Hypothalamus (tissue), 51 donors: ENCODE data around the gene PTGER1.
"Not testable (repeated sequence)": the region's sequence is repeated elsewhere in the genome, so short reads cannot be mapped to it uniquely, and the experiment has no call there.

Source experiments
- DNase-seq, 51 donors: peaks; one replicate each; lab custom pipeline; 2025; lab: John Stamatoyannopoulos, UW

Gene PTGER1

DNA sequence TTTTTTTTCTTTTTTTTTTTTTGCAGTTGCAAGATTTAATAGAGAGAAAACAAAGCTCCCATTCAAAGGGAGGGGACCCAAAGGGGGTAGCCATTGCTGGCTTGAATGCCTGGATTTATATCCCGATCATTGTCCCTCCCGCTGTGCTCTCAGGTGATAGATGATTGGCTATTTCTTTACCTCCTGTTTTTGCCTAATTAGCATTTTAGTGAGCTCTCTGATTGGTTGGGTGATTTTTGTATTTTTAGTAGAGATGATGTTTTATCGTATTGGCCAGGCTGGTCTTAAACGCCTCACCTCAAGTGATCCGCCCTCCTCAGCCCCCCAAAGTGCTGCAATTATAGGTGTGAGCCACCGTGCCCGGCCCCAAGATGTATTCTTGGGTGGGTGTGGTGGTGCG, 29.4 kb upstream of the PTGER1 start:
- DNase-seq, result not testable (repeated sequence)

DNA sequence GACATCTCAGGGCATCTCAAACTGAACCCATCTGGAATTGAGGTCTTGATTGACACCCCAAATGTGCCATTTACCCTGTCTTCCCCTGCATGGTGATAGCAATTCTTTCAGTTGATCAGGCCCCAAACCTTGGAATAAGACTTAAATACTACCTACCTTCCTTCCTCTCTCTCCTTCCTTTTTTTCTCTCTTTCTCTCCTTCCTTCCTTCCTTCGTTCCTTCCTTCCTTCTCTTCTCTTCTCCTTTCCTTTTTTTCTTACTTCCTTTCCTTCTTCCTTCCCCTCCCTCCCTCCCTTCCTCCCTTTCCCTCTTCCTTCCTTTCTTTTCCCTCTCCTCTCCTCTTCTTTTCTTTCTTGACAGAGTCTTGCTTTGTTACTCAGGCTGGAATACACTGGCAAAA, 28.1 kb upstream of the PTGER1 start:
- DNase-seq, result no peak

DNA sequence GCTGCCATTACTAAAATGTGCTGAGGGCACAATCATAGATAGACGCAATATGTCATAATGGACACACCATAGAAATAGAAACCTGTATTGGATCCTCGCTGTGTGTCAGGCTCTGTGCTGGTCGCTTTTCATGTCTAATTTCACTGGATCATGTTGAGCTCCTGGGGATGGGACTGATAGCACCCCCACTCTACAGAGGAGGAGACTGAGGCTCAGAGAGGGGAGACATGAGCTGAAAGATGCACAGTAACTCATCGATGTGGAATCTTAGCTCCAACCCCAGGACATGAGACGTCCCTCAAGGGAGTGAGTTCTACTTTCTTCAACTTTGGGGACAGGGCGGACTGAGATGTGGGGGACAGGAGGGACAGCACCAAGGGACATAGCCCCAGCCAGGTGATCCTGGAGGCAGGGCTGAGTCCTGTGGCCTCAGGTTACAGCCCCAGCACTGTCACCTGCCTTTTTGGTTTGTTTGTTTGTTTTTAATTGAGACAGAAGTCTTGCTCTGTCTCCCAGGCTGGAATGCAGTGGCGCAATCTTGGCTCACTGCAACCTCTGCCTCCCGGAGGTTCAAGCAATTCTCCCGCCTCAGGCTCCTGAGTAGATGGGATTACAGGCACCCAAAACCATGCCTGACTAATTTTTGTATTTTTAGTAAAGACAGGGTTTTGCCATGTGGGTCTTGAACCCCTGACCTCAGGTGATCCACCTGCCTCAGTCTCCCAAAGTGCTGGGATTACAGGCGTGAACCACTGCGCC, 27.4 kb upstream of the PTGER1 start:
- no peak for DNase-seq

DNA sequence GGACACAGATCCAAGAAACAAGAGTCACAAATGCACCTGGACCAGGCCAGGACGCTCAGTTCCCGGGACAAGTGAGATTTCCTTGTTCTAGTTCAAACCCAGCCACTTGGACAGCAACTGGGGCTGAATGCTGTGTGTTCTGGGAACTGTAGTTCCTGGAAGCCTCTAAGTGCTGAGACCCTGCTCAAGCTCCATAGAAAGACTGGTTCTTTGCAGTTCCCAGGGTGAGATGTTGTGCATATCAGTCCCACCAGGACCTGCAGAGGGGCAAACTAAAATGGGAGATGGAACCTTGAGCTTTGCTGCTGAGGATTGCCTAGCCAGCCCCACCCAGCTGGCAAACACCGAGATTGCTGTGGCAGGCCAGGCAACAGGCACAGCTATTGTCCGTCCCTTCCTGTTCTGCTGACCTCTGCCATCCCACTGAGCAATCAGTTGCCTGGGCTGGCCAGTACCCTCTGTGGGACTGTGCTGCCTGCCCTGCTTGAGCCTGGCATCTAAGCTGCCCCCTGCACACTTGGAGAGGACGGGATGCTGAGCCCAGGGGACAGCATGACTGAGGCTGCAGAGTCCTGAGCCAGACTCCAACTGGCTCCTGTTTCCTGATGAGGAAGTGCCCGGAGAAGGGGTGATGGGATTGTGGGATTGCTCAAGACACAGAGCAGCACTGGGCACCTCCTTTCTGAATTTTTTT, 22.2 kb upstream of the PTGER1 start:
- DNase-seq, result peak in 42 of 51 donors; percentile 17 to 83 (median 51)

DNA sequence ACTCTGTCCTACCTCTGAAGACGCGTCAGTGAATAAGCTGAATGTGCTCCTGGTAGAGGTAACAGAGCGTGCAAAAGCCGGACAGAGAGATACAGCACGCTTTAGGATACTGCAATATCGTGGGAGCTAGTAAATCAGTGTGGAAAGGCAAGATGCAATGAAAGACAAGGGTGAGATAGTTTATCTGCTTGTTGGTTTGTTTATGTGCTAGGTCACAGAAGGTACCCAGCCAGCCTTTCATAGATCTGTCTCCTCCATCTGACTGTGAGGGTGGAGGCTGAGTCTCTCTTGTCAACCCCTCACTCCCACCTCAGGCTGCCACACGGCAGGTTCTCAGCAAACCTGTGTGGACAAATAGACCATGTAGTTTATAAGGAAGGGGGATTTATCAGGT, 21.7 kb upstream of the PTGER1 start:
- DNase-seq, result no peak

DNA sequence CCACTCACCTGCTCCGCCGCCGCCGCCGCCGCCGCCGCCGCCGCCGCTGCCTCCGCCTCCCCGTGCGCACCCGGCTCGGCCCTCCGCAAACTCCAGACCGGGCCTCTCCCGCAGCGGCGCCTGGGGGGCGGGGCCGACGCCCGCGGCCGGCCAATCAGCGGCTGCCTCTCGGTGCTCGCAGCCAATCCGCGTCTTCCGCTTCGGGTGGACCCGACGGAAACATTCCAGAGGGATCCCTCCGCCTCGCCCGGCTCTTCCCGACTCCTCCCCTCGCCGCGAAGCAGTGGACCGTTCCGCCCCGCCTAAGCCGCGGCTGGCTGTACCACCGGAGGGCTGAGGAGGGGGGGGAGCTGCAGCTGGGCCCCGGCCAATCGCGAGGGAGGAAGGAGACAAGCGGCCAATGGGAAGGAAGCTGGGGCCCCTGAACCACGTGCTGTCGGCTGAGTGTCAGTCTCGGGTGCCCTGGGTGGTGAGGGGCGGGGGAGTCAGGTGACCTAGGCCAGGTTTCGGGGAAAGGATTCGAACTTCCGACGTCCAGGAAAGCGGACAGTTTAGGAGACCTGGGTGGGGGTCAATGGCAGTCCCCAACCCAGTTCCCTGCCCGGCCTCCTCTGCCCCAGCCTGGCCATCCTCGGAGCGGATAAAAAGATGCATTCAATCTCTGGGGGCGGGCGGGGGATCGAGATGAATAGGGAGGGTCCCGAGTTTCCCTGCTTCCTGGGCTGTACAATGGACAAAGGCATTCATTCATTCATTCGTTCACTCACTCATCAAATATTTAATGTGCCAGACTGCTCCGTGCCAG, 21.1 kb upstream of the PTGER1 start, which contains the start of gene GIPC1:
GIPC1 (minus strand) TSS at position 99 of the 805 bp plus-strand sequence. CDS start 13,151 bp downstream, outside the sequence.
- peak; percentile 88 to 99 (median 97) for DNase-seq

DNA sequence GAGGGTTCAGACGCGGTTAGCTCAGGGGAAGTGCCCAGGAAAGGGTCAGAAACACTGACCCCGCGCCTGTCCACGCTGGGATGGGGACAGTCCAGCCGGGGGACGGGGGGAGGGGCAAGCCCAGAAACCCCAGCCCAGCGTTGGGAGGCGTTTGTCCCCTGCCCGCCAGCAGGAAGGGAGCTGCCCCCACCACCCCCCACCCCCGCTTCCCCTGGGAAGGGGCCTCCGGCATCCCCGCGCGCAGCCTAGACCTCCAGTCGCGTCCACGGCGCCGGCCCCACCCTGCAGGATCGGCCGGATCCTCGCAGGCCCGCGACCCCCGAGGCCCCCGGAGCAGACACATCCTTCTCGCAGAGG, 20.5 kb upstream of the PTGER1 start:
- no peak for DNase-seq

DNA sequence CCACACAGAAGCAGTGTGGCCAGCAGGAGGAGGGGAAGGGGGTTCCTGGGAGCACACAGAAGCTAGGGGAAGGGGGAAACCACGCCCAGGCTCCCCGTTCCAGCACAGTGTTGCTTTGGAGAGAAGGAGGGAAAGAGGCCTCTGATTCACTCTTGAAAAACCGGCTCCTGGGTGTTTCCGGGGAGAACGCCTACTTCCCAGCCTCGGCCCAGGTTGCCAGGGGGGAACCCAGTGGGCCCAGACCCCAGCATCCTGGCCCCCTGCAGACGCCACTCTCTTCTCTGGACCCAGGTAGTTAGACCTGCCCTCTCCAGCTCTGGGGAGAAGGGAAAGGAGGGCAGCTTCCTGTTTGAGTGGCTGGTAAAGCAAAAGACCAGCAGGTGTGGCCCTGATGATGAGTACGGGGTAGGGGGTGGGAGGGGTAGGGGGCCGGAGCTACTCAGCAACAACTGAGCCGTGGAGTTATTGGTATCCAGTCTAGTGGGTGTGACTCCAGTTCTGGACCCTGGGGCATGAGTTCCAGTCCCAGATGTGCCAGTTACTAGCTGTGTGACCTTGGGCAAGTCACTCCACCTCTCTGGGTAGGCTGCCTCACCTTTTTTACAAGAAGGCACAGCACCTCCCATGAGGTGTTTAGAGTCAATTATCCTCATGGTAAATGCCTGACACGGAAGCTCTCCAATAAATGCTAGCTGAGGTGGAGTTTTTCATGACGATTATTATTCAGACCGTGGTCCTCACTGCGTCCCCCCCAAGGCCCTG, 19.9 kb upstream of the PTGER1 start:
- peak in 1 of 51 donors; percentile 11 for DNase-seq

DNA sequence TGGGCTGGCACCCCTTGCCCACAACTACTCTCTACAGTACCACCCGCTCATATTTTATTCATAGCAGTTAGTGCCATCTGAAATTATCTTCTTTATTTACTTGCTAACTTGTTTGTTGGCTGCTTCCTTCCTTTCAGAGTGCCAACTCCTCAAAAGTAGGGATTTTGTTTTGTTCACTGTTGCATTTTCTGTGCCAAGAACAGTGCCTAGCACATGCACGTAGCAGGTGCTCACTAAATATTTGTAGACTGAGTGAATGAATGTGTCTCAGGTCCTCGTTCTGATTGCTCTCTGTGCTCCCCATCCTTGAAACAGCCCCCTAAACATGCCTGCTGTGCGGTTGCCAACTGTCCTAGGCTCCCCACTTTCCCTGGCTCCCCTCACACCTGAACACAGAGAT, 19.3 kb upstream of the PTGER1 start:
- no peak for DNase-seq

DNA sequence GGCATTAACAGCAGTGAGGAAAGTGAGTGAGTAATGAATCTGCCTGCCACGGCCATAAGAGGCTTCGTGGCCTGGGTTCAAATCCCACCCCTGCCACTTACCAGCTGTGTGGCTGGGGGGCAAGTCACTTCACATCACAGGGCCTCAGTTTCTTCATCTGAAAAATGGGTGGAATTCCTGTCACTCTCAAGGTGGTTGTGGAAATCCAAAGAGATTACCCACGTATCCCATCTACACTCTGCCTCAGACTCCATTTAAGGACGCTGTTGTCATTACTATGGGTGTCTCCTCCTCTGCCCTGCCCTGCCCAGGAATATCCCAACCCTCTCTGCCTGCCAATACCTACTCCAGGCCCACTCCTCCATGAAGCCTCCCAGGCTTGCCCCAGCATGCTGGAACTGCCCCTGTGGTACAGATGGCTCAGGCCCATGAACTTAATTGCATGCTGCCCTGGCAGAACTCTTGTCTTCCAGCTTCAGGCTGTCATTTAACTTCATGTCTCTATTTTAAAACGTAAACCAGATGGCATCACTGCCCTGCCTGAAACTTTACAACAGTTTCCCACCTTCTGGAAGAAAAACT, 17.7 kb upstream of the PTGER1 start:
- no peak for DNase-seq

DNA sequence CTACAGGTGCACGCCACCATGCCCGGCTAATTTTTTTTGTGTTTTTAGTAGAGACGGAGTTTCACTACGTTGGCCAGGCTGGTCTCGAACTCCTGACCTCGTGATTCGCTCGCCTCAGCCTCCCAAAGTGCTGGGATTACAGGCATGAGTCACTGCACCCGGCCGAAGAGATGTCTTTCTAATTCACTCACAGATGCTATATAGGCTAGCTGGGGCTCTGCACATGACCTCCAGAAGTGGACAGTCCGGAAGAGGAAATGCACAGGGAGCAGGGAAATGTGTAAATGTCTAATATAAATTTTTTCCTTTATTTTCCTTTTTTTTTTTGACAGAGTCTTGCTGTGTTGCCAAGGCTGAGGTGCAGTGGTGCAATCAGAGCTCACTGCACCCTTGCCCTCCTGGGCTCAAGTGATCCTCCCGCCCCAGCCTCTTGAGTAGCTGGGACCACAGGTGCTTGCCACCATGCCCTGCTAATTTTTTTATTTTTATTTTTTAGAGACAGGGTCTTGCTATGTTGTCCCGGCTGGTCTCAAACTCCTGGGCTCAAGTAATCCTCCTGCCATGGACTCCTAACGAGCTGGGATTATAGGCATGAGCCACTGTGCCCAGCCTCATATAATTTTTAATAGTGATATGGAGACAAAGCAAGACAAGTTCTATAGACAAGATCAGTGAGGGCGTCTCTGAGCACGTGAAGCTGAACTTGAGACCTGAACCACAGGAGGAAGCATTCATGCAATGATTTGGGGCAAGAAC, 12.4 kb upstream of the PTGER1 start:
- no peak for DNase-seq

DNA sequence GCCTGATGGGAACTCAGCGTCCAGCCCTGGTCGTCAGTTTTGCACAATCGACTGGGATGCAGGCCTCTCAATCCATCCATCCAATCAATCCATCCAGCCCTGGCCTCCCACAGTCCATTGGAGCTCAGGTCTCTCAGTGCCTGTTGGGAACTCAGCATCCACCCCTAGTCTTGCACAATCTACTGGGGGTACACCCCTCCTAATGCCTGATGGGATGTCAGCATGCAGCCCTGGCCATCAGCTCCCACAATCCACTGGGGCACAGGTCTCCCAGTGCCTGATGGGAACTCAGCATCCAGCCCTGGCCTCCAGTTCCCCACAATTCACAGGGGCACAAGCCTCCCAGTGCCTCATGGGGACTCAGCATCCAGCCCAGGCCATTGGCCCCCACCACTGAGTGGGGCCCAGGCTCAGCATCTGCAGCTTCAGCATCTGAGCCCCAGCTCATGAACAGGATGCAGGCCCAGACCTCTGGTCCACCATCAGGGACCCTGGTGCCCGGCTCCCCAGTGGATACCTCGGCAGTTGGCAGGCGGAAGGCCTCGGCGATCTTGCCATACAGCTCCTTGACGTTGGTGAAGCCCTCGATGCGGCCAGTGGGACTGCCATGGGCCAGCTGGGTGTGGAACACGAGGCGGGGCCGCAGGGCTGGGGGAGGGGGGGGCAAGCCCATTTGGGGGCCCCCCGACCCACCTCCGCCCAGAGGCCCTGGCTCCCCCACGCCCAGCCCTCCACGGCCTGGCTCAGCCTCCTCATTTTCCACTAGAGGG, 7.2 kb upstream of the PTGER1 start:
- DNase-seq, result no peak

DNA sequence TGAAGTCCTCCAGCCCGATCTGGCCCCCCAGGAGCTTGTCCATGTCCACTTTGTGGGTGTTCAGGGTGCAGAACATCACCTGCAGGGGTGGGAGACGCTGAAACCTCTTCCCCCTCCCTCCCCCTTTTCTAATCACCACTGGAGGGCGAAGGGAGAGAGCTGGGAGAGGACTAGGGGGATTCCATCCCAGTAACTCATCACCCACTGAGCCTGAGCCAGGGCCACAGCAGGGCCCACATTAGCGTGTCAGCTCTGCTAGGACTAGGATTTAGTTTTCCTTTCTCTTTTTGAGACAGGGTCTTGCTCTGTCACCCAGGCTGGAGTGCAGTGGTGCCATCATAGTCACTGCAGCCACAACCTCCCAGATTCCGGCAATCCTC, 5.5 kb upstream of the PTGER1 start:
- no peak for DNase-seq

DNA sequence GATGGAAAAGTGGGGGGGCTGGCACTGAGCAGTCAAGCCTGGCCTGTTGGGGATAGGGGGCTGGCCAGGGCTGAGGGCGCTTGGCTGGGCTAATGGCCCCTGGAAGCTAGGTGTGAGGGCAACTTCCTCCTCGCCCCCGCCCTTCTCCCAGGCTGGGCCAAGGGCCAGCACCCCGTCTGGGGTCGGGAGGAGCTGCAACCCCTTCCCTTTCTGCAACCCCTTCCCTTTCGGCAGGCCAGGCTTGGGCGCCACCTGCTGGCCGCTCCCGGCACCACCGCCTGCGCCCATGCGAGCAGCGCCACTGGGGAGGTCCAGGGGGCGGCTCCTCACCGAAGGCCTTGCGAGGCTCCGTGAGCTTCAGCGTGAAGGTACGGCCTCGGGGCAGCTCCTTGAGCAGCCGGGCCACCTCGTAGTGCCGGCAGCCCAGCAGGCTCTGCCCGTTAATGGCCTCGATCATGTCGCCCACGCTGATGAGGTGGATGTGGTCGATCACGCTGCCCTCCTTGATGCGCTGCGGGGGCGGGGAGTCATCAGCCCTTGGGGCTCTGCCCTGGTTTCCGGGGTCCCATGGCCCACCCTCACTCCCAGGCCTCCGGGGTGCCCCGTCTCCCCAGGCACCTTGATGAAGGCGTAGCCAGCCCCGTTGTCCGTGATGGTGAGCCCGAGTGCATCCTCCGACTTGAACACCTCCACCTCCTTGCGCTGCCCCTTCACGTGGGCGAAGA, 5.0 kb upstream of the PTGER1 start:
- peak in 6 of 51 donors; percentile 5 to 37 (median 20) for DNase-seq

DNA sequence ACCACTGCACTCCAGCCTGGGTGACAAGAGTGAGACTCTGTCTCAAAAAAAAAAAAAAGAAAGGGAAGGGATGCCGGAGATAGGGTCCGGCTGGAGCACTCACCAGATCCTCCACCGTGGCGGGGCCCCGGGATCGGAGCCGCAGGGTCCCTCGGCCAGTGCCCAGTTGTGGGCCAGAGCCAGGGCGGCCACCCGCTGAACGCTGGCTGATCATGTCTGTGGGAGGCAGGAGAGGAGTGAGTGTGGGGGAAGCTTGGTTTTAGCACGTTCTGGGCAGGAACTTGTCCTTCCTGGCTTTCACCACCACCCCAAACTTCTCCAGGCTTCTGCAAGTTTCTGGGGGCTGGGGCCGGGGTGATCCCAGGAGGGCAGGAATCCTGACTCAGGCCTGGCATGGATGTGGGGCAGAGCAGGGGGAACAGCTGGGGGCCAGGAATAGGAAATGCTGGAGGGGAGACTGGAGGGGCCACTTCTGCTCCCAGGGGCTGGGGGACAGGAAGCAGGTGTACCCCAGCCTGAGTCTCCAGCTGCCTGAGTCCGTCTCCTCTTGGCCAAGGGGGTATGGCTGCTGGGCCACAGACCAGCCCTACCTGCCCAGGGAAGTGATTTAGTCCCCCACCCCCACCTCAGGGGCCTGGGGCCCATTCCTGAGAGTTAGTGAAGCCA, 4.3 kb upstream of the PTGER1 start:
- DNase-seq, result no peak

DNA sequence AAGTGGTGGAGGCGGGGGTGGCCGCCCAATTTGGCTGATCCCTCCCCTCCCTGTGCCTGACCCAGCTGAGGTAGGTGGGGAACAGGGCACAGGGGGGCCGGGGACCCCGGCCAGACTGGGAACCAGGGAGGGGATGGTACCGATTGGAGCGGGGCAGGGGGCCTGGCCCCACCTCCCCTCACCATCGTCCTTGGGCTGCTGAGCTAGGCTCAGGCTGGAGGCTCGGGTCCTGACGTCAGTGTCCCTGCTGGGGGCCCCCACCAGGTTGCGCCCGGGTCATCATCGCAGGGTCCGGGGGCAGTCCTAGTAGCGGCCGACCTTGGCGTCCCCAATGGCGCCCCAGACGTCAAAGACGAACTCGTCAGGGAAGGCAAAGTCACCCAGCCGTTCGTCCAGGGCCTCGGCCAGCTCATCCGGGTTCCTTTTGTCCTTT, 3.0 kb upstream of the PTGER1 start:
- DNase-seq, result no peak

DNA sequence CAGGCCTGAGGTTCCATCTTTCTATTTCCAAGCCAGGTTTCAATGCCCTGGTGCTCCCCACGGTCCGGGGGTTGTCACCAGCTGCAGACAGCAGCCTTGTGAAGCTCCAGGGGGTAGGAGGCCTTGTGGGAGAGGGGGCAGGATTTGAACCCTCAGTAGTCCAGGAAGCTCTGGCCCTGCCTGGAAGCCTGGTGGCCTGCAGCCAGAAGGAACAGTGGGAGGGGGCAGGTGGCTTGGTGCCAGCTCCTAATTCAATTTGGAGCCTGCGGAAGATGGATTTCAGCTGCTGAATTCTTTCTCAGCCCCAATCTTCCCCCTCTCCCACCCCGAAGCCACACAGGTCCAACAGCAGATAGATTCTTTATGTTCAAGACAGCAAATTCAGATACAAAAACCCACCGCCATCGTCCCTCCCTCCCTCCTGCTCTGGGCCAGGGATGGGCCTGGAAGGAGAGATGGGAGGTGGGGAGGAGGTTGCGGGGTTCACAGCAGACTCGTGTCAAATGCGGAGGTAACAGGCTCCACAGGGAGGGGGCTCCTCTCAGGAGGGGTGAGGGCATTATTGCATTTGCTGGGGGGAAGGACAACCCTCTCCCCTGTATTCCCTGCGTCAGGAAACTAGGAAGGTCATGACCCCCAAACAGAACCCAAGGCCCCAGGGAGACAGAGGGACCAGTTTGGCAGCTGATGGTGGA, 2.4 kb upstream of the PTGER1 start:
- no peak for DNase-seq
